Glutamatergic neuron (in vitro differentiated cells): ENCODE data around the gene PKD2L2. TPM values are rescaled to one million over a fixed set of nuclear protein-coding genes. Genes with fewer than 3 reads are reported as not detected.

ENCODE experiments used
- DNase-seq: peaks from one replicate; pipeline ENCODE4 v3.0.0; 2022
- H3K27ac Mint-ChIP-seq: one replicate; pipeline ENCODE4 v1.8.0; 2020; ENCODE audit warnings: mild to moderate bottlenecking, mixed read lengths, inconsistent platforms; ENCODE audit not compliant: unreplicated experiment
- H3K27me3 Mint-ChIP-seq: one replicate; pipeline ENCODE4 v1.8.0; 2020; ENCODE audit warnings: mild to moderate bottlenecking, moderate library complexity, mixed read lengths, inconsistent platforms; ENCODE audit not compliant: unreplicated experiment
- H3K36me3 Mint-ChIP-seq: one replicate; pipeline ENCODE4 v1.8.0; 2020; ENCODE audit warnings: mild to moderate bottlenecking, mixed read lengths, inconsistent platforms; ENCODE audit not compliant: unreplicated experiment
- H3K4me1 Mint-ChIP-seq: one replicate; pipeline ENCODE4 v1.8.0; 2020; ENCODE audit warnings: mild to moderate bottlenecking, low read depth, mixed read lengths, inconsistent platforms; ENCODE audit not compliant: unreplicated experiment
- H3K4me3 Mint-ChIP-seq: one replicate; pipeline ENCODE4 v1.8.0; 2020; ENCODE audit warnings: mild to moderate bottlenecking, mixed read lengths, inconsistent platforms; ENCODE audit not compliant: unreplicated experiment
- H3K9me3 Mint-ChIP-seq: one replicate; pipeline ENCODE4 v1.8.0; 2020; ENCODE audit warnings: mild to moderate bottlenecking, moderate library complexity, mixed read lengths, inconsistent platforms; ENCODE audit not compliant: unreplicated experiment
- total RNA-seq: library from RNA; stranded (reverse); fragmentation: NEBNext Ultra II Directional; extraction: Animal tissue kit (Norgen Biotek cat#: 25700); gene quantifications from one replicate; pipeline ENCODE4 v1.2.1, GENCODE V29; 2021; ENCODE audit not compliant: unreplicated experiment
- TF ChIP-seq, protein P1 (sequence below): fragments of 200-600 bp; sonication (generic); IDR thresholded peaks from one replicate; pipeline ENCODE4 v1.5.0; 2021; ENCODE audit not compliant: partially characterized antibody, unreplicated experiment

The PKD2L2 gene
- total RNA-seq, 1 donor from 2014 or later, result not detected

DNA sequence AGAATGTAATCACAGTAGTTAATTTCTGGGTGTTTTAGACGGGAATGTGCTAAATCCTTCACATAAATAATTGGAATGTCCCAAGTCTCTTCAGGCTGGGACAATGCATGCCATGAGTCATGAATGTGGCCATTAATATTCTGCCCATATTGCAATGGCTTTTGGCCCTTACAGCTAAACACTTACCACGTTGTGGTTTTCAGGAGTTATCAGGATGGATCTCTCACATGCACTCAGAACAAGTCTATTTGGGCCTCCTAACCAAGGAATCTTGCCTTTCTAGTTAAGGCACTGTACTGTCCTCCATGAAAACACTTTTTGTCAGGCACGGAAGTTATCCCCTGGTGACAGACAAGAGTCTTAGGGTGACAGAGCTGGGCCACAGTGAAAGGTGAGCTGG, 32.7 kb downstream of the PKD2L2 start:
- H3K4me1 Mint-ChIP-seq, result no peaks in the 10 kb centered on the region
- no peak for DNase-seq
- peaks cover 3% of the 10 kb centered on the region for H3K9me3 Mint-ChIP-seq
- H3K4me3 Mint-ChIP-seq, result no peak overlapping the region
- no peak overlapping the region for H3K27ac Mint-ChIP-seq
- TF ChIP-seq, protein P1, sequence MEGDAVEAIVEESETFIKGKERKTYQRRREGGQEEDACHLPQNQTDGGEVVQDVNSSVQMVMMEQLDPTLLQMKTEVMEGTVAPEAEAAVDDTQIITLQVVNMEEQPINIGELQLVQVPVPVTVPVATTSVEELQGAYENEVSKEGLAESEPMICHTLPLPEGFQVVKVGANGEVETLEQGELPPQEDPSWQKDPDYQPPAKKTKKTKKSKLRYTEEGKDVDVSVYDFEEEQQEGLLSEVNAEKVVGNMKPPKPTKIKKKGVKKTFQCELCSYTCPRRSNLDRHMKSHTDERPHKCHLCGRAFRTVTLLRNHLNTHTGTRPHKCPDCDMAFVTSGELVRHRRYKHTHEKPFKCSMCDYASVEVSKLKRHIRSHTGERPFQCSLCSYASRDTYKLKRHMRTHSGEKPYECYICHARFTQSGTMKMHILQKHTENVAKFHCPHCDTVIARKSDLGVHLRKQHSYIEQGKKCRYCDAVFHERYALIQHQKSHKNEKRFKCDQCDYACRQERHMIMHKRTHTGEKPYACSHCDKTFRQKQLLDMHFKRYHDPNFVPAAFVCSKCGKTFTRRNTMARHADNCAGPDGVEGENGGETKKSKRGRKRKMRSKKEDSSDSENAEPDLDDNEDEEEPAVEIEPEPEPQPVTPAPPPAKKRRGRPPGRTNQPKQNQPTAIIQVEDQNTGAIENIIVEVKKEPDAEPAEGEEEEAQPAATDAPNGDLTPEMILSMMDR, result no peak
- H3K27me3 Mint-ChIP-seq, result no peaks in the 10 kb centered on the region
- peaks cover 6% of the 10 kb centered on the region for H3K36me3 Mint-ChIP-seq

DNA sequence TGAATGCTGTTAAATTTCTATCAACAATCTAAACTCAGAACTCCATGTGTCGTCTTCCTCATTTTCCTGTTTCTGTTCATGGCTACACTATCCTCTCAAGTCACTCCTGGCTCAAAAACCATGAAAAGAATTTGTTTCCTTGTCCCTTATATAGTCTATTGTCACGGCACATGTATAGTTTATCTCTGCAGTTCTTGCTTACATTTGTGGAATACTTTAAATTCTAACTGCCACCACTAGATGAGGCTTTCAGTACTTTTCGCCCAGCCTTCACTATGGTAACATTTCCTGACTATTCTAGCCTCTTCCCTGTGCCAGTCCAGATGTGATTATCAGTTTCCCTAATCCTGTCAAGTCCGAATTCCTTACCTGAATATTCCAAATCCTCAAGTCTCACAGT, 34.6 kb downstream of the PKD2L2 start:
- no peaks in the 10 kb centered on the region for H3K27me3 Mint-ChIP-seq
- no peaks in the 10 kb centered on the region for H3K36me3 Mint-ChIP-seq
- TF ChIP-seq, protein P1, result no peak
- H3K4me1 Mint-ChIP-seq, result no peaks in the 10 kb centered on the region
- no peaks in the 10 kb centered on the region for H3K9me3 Mint-ChIP-seq
- DNase-seq, result no peak
- H3K27ac Mint-ChIP-seq, result no peak overlapping the region
- H3K4me3 Mint-ChIP-seq, result no peak overlapping the region

DNA sequence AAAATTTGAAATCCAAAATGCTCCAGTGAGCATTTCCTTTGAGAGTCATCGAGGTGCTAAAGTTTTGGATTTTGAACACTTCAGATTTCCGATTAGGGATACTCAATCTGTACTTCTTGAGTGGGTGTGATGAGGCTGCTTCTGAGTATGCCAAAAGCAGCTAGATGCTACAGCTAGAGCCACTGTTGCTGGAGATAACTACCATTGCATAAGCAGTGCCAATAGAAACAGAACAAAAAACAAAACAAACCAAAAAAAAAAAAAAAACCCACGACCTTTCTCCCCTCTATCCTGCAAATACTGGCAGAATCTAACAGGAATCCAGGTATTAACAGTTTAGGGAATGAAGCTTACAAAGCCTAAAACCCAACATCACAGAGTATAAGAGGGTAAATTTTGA, 43.5 kb downstream of the PKD2L2 start:
- Mint-ChIP-seq H3K4me3 (no peak overlapping the region), H3K27me3 (no peaks in the 10 kb centered on the region), H3K4me1 (peaks cover 5% of the 10 kb centered on the region), H3K9me3 (no peaks in the 10 kb centered on the region), H3K27ac (no peak overlapping the region), H3K36me3 (no peaks in the 10 kb centered on the region)
- no peak for DNase-seq
- TF ChIP-seq, protein P1, result no peak

DNA sequence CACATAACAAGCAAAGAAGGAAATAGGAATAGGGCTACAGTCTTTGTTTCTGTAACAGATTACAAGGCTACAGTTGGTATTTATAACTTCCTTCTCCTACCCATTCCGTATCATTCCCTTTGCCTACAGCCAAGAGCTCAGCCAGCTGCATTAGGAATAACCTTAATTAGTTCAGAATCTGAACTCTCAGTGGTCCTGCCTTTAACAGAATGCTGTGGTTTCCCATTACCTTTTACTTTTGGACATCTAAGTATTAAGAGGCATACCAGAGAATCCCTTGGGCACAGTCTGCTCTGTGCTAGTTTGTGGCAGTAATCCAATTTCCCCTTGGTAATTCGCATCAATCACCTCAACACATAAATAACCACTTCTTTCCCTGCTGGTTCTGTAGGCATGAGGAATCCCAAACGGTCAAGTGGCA, 44.2 kb downstream of the PKD2L2 start:
- Mint-ChIP-seq H3K36me3 (no peaks in the 10 kb centered on the region), H3K4me1 (peaks cover 5% of the 10 kb centered on the region), H3K27ac (no peak overlapping the region), H3K9me3 (no peaks in the 10 kb centered on the region), H3K27me3 (no peaks in the 10 kb centered on the region), H3K4me3 (no peak overlapping the region)
- DNase-seq, result no peak
- TF ChIP-seq, protein P1, result no peak

DNA sequence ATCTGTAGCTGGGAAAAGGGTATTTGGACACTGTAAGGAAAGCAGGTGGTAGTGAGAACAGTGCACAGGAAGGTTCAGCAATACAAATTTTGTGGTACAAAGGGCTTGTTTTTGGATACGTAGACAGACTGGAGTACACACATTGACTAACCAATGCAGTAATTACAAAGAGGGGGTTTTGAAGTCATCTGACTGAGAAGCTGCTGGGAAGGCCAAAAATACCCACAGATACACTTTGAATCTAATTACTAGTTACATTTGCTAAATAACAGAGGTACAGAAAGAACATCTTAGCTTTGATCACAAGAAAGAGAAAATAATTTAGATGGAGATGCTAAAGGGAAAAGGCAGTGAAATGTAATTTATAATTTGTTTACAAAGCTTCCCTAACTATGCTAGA, 45.9 kb downstream of the PKD2L2 start:
- Mint-ChIP-seq H3K4me1 (peaks cover 5% of the 10 kb centered on the region), H3K4me3 (no peak overlapping the region), H3K36me3 (no peaks in the 10 kb centered on the region), H3K27me3 (no peaks in the 10 kb centered on the region), H3K27ac (no peak overlapping the region), H3K9me3 (no peaks in the 10 kb centered on the region)
- no peak for DNase-seq
- TF ChIP-seq, protein P1, result no peak
